ENCODE measurements around the gene TERT. TPM values are rescaled to one million over a fixed set of nuclear protein-coding genes. Genes with fewer than 3 reads are reported as not detected.

Gene TERT
- total and polyA plus RNA-seq, 2 experiments from 2014 or later: not detected

DNA sequence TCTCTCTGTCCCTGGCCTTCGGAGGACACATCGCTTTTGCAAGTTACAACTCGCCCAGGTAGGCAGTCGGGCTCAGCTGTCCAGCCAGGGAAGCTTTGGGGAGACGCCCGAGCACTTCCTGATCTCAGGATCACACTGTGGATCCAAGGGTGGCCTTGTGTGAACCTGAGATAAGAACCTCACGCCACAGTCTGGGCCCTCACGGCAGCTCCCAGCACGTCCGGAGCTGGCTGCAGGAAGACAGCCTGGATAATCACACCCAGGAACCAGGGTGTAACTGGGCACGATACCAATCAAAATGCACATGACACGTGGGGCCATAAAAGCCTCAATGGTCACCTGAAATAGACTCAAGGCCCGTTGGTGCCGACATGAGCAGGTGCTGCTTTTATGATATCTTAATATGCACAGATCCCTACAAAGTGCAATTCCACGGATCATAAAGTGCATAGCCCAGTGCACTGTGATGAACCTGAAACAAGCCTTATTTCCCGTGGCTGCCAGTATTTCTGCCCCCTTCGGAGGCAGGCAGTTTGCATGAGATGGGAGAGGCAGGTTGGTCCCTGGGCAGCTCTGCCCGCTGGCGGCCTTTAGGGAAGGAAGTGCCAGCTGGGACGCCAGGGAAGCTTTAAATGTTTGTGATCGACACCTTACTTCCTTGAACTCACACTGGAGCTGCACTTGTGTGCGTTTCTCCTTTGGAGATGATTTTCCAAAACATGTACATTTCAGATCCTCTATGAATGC is 55.2 kb downstream of the TERT start:
- H3K79me2 ChIP-seq (ENCODE audit: insufficient read depth): no peaks in the 10 kb centered on the region
- H3K27me3 ChIP-seq (replicated peaks; ENCODE audit: insufficient read depth): no peaks in the 10 kb centered on the region
- H3K9me2 ChIP-seq (ENCODE audit: insufficient read depth): no peaks in the 10 kb centered on the region
- in situ Hi-C loops (cut with MboI): no loop called here
- H2AFZ ChIP-seq: no peak overlapping the region
- H3K4me3 ChIP-seq: no peak overlapping the region
- TF ChIP-seq EZH2 (IDR thresholded peaks at IDR 0.05; ENCODE audit: insufficient read depth, poor library complexity, severe bottlenecking) (no peak), EZH2phosphoT487 (IDR thresholded peaks at IDR 0.05; ENCODE audit: insufficient read depth, low read depth) (no peak)
- H3K27ac ChIP-seq: no peak overlapping the region
- WGBS, 2 experiments (ENCODE audit: low coverage in 1 of 2, low lambda C conversion rate in 2 of 2, missing lambda C conversion rate in 2 of 2): 41 to 47% methylated on average over 22 of the region's 22 CpGs
- no peak for DNase-seq
- H3F3A ChIP-seq (ENCODE audit: insufficient read depth): no peaks in the 10 kb centered on the region
- H3K9me3 ChIP-seq (ENCODE audit: low read depth): no peaks in the 10 kb centered on the region
- H3K36me3 ChIP-seq (ENCODE audit: low read depth): no peaks in the 10 kb centered on the region
- no peaks in the 10 kb centered on the region for H4K20me1 ChIP-seq (ENCODE audit: insufficient read depth)
- no peak overlapping the region for H3K9ac ChIP-seq
- no peak overlapping the region for H3K4me2 ChIP-seq (ENCODE audit: unreplicated experiment)
- H3K4me1 ChIP-seq (ENCODE audit: insufficient read depth): no peaks in the 10 kb centered on the region

DNA sequence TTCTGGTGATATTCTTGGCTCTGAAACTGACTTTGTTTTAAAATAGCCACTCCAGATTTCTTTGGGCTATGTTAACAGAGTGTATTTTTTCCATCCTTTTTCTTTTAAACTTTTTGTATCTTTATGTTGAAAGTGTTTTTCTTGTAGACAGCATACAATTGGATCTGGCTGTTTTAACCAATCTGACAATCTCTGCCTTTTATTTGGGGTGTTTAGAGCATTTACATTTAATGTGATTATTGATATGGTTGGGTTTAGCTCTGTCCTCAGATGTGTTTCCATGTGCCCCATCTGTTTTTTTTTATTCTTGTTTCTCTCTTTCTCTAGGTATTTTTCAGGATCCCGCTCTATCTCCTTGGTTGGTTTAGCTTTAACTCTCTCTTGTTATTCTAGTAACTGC is 59.0 kb downstream of the TERT start:
- no peak for DNase-seq
- TF ChIP-seq EZH2phosphoT487 (IDR thresholded peaks at IDR 0.05; ENCODE audit: insufficient read depth, low read depth) (no peak), EZH2 (IDR thresholded peaks at IDR 0.05; ENCODE audit: insufficient read depth, poor library complexity, severe bottlenecking) (no peak)
- Histone ChIP-seq H3K36me3 (ENCODE audit: low read depth) (no peaks in the 10 kb centered on the region), H3K4me1 (ENCODE audit: insufficient read depth) (no peaks in the 10 kb centered on the region), H3K9me2 (ENCODE audit: insufficient read depth) (no peaks in the 10 kb centered on the region), H3F3A (ENCODE audit: insufficient read depth) (no peaks in the 10 kb centered on the region), H3K4me3 (no peak overlapping the region), H2AFZ (no peak overlapping the region), H3K9me3 (ENCODE audit: low read depth) (no peaks in the 10 kb centered on the region), H3K27ac (no peak overlapping the region), H3K9ac (no peak overlapping the region), H3K27me3 (replicated peaks; ENCODE audit: insufficient read depth) (no peaks in the 10 kb centered on the region), H3K79me2 (ENCODE audit: insufficient read depth) (no peaks in the 10 kb centered on the region), H4K20me1 (ENCODE audit: insufficient read depth) (no peaks in the 10 kb centered on the region), H3K4me2 (ENCODE audit: unreplicated experiment) (no peak overlapping the region)
- in situ Hi-C loops (cut with MboI): no loop called here
- WGBS, 2 experiments (ENCODE audit: low coverage in 1 of 2, low lambda C conversion rate in 2 of 2, missing lambda C conversion rate in 2 of 2): 87 to 89% methylated on average over 1 of the region's 1 CpG

DNA sequence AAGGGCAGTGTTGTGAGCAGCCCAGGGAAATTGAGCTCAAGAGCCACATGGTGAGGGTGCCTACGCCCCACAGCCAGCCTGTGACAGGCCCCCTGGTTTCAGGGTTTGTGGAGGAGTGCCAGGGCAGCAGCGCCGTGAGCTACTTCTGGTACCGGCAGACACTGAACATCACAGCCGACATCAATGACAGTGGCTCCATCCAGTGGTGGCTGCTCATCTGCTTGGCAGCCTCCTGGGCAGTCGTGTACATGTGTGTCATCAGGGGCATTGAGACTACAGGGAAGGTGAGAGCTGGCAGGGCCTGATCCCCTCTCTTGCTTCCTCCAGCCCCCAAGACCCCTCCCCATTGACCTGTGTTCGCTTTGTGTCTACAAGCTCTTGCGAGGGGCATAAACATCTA is 59.5 kb downstream of the TERT start:
- Histone ChIP-seq H3K27me3 (replicated peaks; ENCODE audit: insufficient read depth) (no peaks in the 10 kb centered on the region), H3K4me2 (ENCODE audit: unreplicated experiment) (no peak overlapping the region), H3K9me3 (ENCODE audit: low read depth) (no peaks in the 10 kb centered on the region), H3K79me2 (ENCODE audit: insufficient read depth) (no peaks in the 10 kb centered on the region), H2AFZ (no peak overlapping the region), H3K9me2 (ENCODE audit: insufficient read depth) (no peaks in the 10 kb centered on the region), H4K20me1 (ENCODE audit: insufficient read depth) (no peaks in the 10 kb centered on the region), H3K36me3 (ENCODE audit: low read depth) (no peaks in the 10 kb centered on the region), H3K27ac (no peak overlapping the region), H3F3A (ENCODE audit: insufficient read depth) (no peaks in the 10 kb centered on the region), H3K4me3 (no peak overlapping the region), H3K4me1 (ENCODE audit: insufficient read depth) (no peaks in the 10 kb centered on the region), H3K9ac (no peak overlapping the region)
- TF ChIP-seq EZH2phosphoT487 (IDR thresholded peaks at IDR 0.05; ENCODE audit: insufficient read depth, low read depth): no peak
- TF ChIP-seq EZH2 (IDR thresholded peaks at IDR 0.05; ENCODE audit: insufficient read depth, poor library complexity, severe bottlenecking): no peak
- WGBS, 2 experiments (ENCODE audit: low coverage in 1 of 2, low lambda C conversion rate in 2 of 2, missing lambda C conversion rate in 2 of 2): 40 to 45% methylated on average over 8 of the region's 8 CpGs
- DNase-seq: no peak
- in situ Hi-C loops (cut with MboI): no loop called here

DNA sequence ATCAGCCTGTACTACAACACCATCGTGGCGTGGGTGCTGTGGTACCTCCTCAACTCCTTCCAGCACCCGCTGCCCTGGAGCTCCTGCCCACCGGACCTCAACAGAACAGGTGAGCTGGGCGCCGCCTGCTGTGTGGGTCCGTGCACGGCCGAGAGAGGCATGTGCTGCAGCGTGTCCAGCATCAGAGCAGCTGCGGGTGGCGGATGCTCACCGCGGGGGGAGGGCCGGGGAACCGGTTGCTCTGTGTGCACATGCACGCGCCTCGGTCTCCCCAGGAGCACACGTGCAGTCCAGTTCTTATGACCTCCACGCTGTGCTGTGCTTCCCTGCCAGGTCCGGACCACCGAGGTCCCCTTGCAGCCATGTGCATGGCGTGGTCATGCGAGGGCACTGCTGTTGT is 62.1 kb downstream of the TERT start:
- Histone ChIP-seq H3K9me2 (ENCODE audit: insufficient read depth) (no peaks in the 10 kb centered on the region), H3K27me3 (replicated peaks; ENCODE audit: insufficient read depth) (peaks cover 15% of the 10 kb centered on the region; the same call in 1 of the 2 replicates), H4K20me1 (ENCODE audit: insufficient read depth) (no peaks in the 10 kb centered on the region), H3K4me3 (no peak overlapping the region), H3K4me2 (ENCODE audit: unreplicated experiment) (no peak overlapping the region), H3K9me3 (ENCODE audit: low read depth) (no peaks in the 10 kb centered on the region), H3K36me3 (ENCODE audit: low read depth) (no peaks in the 10 kb centered on the region), H3K27ac (no peak overlapping the region), H3K4me1 (ENCODE audit: insufficient read depth) (no peaks in the 10 kb centered on the region), H3K9ac (no peak overlapping the region), H3F3A (ENCODE audit: insufficient read depth) (no peaks in the 10 kb centered on the region), H2AFZ (no peak overlapping the region), H3K79me2 (ENCODE audit: insufficient read depth) (no peaks in the 10 kb centered on the region)
- DNase-seq: no peak
- in situ Hi-C loops (cut with MboI): no loop called here
- TF ChIP-seq EZH2phosphoT487 (IDR thresholded peaks at IDR 0.05; ENCODE audit: insufficient read depth, low read depth): no peak
- 75% methylated on average over 24 to 25 of the region's 25 CpGs for WGBS, 2 experiments (ENCODE audit: low coverage in 1 of 2, low lambda C conversion rate in 2 of 2, missing lambda C conversion rate in 2 of 2)
